Osteoblast (primary cell): ENCODE results near the gene RICTOR. TPM values are rescaled to one million over a fixed set of nuclear protein-coding genes. Genes with fewer than 3 reads are reported as not detected.

Experiments
- DNase-seq: peaks from one replicate; pipeline ENCODE4 v3.0.0; 2011; ENCODE audit warnings: low spot score, mixed read lengths; ENCODE audit not compliant: insufficient read length; ENCODE audit errors: missing footprints
- H2AFZ ChIP-seq: 2 replicates; pipeline ENCODE4 v1.6.0; 2011; ENCODE audit warnings: mild to moderate bottlenecking, low read length
- H3K27ac ChIP-seq: 2 replicates; pipeline ENCODE4 v1.5.1; 2011; ENCODE audit warnings: mild to moderate bottlenecking, low read depth, low read length, moderate library complexity
- H3K27me3 ChIP-seq: 2 replicates; pipeline ENCODE4 v1.6.0; 2012; ENCODE audit warnings: mild to moderate bottlenecking, control low read depth, inconsistent platforms, low read length, moderate library complexity; ENCODE audit not compliant: insufficient read depth
- H3K36me3 ChIP-seq: 2 replicates; pipeline ENCODE4 v1.5.1; 2011; ENCODE audit warnings: mild to moderate bottlenecking, low read length, control low read depth, moderate library complexity; ENCODE audit not compliant: insufficient read depth
- H3K4me1 ChIP-seq: 2 replicates; pipeline ENCODE4 v1.5.1; 2011; ENCODE audit warnings: mild to moderate bottlenecking, low read length, control low read depth, moderate library complexity; ENCODE audit not compliant: insufficient read depth
- H3K4me2 ChIP-seq: 2 replicates; pipeline ENCODE4 v1.6.0; 2011; ENCODE audit warnings: mild to moderate bottlenecking, low read length; ENCODE audit not compliant: insufficient read depth
- H3K4me3 ChIP-seq: fragments of 200-600 bp; sonication (generic); 3 replicates; pipeline ENCODE4 v1.5.1; 2012; ENCODE audit warnings: mild to moderate bottlenecking, low read length, inconsistent platforms; ENCODE audit not compliant: insufficient read depth
- H3K79me2 ChIP-seq: 2 replicates; pipeline ENCODE4 v1.6.0; 2012; ENCODE audit warnings: mild to moderate bottlenecking, low read length, control low read depth, inconsistent platforms; ENCODE audit not compliant: insufficient read depth
- H3K9me3 ChIP-seq: 2 replicates; pipeline ENCODE4 v1.5.1; 2011; ENCODE audit warnings: low read depth, low read length, control low read depth
- H4K20me1 ChIP-seq: 2 replicates; pipeline ENCODE4 v1.6.0; 2012; ENCODE audit warnings: mild to moderate bottlenecking, low read length, control low read depth; ENCODE audit not compliant: insufficient read depth
- total RNA-seq: library from RNA; depleted of rRNA; stranded (reverse); fragments of >200 nt; gene quantifications from 2 replicates; pipeline ENCODE4 v1.2.3, GENCODE V29; 2012
- TF ChIP-seq, protein P1 (sequence below): IDR thresholded peaks from 2 replicates; pipeline ENCODE4 v1.5.1; 2011; ENCODE audit warnings: mild to moderate bottlenecking, low read depth, low read length, moderate library complexity; ENCODE audit errors: extremely low read depth

Gene RICTOR
- total RNA-seq, 1 donor, result 46.7 TPM

DNA sequence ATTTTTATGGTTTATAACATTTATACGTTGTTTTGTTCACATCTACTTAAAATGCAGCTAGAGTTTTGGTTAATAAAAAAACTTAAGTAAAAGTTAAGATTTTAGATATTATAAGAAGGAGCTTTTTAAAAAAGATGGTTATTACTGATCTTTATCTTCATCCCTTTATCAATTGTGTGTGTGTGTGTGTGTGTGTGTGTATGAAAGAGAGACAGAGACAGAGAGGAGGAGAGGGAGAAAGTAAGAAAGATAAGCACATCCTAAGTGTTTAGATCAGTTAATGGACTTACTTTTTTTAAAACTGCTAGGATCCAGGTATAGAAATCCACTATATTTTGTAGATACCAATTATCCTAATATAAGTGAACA lies 45.8 kb upstream of the RICTOR start:
- H3K9me3 ChIP-seq, result no peaks in the 10 kb centered on the region
- no peaks in the 10 kb centered on the region for H3K36me3 ChIP-seq
- H2AFZ ChIP-seq, result peak overlapping the region; percentile 18
- H3K4me1 ChIP-seq, result peaks cover 7% of the 10 kb centered on the region
- H3K4me3 ChIP-seq, result no peak overlapping the region
- no peaks in the 10 kb centered on the region for H3K79me2 ChIP-seq
- TF ChIP-seq, protein P1, sequence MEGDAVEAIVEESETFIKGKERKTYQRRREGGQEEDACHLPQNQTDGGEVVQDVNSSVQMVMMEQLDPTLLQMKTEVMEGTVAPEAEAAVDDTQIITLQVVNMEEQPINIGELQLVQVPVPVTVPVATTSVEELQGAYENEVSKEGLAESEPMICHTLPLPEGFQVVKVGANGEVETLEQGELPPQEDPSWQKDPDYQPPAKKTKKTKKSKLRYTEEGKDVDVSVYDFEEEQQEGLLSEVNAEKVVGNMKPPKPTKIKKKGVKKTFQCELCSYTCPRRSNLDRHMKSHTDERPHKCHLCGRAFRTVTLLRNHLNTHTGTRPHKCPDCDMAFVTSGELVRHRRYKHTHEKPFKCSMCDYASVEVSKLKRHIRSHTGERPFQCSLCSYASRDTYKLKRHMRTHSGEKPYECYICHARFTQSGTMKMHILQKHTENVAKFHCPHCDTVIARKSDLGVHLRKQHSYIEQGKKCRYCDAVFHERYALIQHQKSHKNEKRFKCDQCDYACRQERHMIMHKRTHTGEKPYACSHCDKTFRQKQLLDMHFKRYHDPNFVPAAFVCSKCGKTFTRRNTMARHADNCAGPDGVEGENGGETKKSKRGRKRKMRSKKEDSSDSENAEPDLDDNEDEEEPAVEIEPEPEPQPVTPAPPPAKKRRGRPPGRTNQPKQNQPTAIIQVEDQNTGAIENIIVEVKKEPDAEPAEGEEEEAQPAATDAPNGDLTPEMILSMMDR, result no peak
- H3K27ac ChIP-seq, result no peak overlapping the region
- H3K27me3 ChIP-seq, result peaks cover 4% of the 10 kb centered on the region
- no peak for DNase-seq
- H3K4me2 ChIP-seq, result no peak overlapping the region
- H4K20me1 ChIP-seq, result no peaks in the 10 kb centered on the region

DNA sequence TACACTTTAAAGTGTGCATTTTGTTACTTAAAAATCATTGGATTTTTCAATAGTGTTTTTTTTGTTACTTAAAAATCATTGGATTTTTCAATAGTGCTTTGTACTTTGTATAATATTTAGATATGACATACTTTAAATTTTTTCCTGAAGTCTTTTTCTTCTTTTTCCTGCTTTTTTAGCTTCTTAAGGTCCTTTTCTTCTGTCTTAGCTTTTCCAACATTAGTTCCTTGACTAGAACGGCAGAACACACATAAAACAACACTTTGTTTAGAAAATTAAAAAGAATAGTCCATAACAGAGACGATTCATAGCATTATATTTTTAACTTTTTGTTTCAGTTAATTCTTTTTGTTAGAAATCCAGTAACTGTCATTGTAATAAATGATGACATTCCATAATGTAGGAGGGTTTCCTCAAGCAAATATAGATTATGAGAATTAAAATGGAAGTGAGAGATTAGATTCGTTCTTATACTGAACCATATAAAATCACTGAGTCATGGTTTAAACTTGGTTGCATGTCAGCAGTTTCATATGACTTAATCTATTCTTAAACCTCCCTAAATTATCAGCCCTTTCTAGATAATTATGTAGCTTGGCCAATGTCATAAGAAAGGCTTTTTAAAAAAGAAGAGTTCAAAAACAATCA lies 45.3 kb upstream of the RICTOR start:
- TF ChIP-seq, protein P1, result no peak
- Histone ChIP-seq H3K27ac (no peak overlapping the region), H4K20me1 (no peaks in the 10 kb centered on the region), H3K79me2 (no peaks in the 10 kb centered on the region), H2AFZ (no peak overlapping the region), H3K4me2 (peak overlapping the region; percentile 14), H3K9me3 (no peaks in the 10 kb centered on the region), H3K4me1 (peaks cover 7% of the 10 kb centered on the region), H3K4me3 (no peak overlapping the region), H3K36me3 (no peaks in the 10 kb centered on the region), H3K27me3 (peaks cover 4% of the 10 kb centered on the region)
- no peak for DNase-seq

DNA sequence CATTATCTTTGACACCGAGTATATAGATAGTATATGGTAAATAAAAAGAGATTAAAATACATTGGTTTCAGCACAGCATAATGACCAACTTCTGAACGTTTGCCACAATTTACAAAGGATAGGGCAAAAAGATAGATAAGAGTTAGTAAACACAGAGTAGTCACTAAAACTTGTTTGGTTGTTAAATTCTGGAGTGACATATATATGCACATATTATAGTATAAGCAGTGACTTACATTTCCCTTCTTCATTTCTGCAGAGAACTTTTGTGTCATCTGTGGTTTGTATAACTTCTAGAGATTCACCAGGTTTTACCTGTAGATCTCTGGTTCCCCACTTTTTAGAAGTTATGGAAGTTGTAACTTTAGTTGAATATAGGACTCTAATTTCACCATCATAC lies 44.4 kb upstream of the RICTOR start:
- Histone ChIP-seq H4K20me1 (no peaks in the 10 kb centered on the region), H2AFZ (peak overlapping the region; percentile 17), H3K4me3 (no peak overlapping the region), H3K9me3 (no peaks in the 10 kb centered on the region), H3K4me2 (no peak overlapping the region), H3K27ac (no peak overlapping the region), H3K27me3 (no peaks in the 10 kb centered on the region), H3K79me2 (no peaks in the 10 kb centered on the region), H3K36me3 (no peaks in the 10 kb centered on the region), H3K4me1 (peaks cover 7% of the 10 kb centered on the region)
- DNase-seq, result no peak
- TF ChIP-seq, protein P1, result no peak

- no peaks in the 10 kb centered on the region for H3K9me3 ChIP-seq
- H3K4me1 ChIP-seq, result peaks cover 7% of the 10 kb centered on the region
- H3K27ac ChIP-seq, result no peak overlapping the region
- no peaks in the 10 kb centered on the region for H3K36me3 ChIP-seq
- H4K20me1 ChIP-seq, result no peaks in the 10 kb centered on the region
- H3K4me3 ChIP-seq, result no peak overlapping the region
- TF ChIP-seq, protein P1, result no peak
- H3K79me2 ChIP-seq, result no peaks in the 10 kb centered on the region
- peak overlapping the region; percentile 20 for H2AFZ ChIP-seq
- no peak overlapping the region for H3K4me2 ChIP-seq
- peak; percentile 57 for DNase-seq
- H3K27me3 ChIP-seq, result no peaks in the 10 kb centered on the region
These were observed 43.2 kb upstream of the RICTOR start for GRCh38 chr5:39117401-39117800.
